Measurements from ENCODE around the gene CRIM1.

The CRIM1 gene

GRCh38 chr2:36348721-36349120 is 6.9 kb upstream of the CRIM1 start:
- H3K27ac Mint-ChIP-seq = no peak overlapping the region

GRCh38 chr2:36351291-36351690 is 4.3 kb upstream of the CRIM1 start:
- Mint-ChIP-seq H3K36me3 (ENCODE audit: low read depth) (no peaks in the 10 kb centered on the region), H3K27ac (no peak overlapping the region), H3K4me1 (peaks cover 14% of the 10 kb centered on the region), H3K27me3 (ENCODE audit: low read depth, poor library complexity) (peaks cover 10% of the 10 kb centered on the region), H3K4me3 (no peak overlapping the region), H3K9me3 (no peaks in the 10 kb centered on the region)
- TF ChIP-seq CTCF (IDR thresholded peaks at IDR 0.05) = no peak
- no peak for DNase-seq

More at GRCh38 chr2:36348721-36349120, 6.9 kb upstream of the CRIM1 start:
- Mint-ChIP-seq H3K36me3 (ENCODE audit: low read depth) (no peaks in the 10 kb centered on the region), H3K27me3 (ENCODE audit: low read depth, poor library complexity) (no peaks in the 10 kb centered on the region), H3K4me1 (peaks cover under 1% of the 10 kb centered on the region), H3K4me3 (no peak overlapping the region), H3K9me3 (no peaks in the 10 kb centered on the region)
- DNase-seq = no peak
- TF ChIP-seq CTCF (IDR thresholded peaks at IDR 0.05) = no peak

GRCh38 chr2:36351736-36352349 is 3.7 kb upstream of the CRIM1 start:
- DNase-seq = peak; percentile 8
- H3K4me1 Mint-ChIP-seq = peaks cover 14% of the 10 kb centered on the region
- peaks cover 10% of the 10 kb centered on the region for H3K27me3 Mint-ChIP-seq (ENCODE audit: low read depth, poor library complexity)
- no peaks in the 10 kb centered on the region for H3K36me3 Mint-ChIP-seq (ENCODE audit: low read depth)
- H3K27ac Mint-ChIP-seq = no peak overlapping the region
- peak; percentile 43 for TF ChIP-seq CTCF (IDR thresholded peaks at IDR 0.05)
- H3K4me3 Mint-ChIP-seq = no peak overlapping the region
- no peaks in the 10 kb centered on the region for H3K9me3 Mint-ChIP-seq

GRCh38 chr2:36352701-36353100 is 2.9 kb upstream of the CRIM1 start:
- no peak for DNase-seq
- no peak overlapping the region for H3K4me3 Mint-ChIP-seq
- H3K27ac Mint-ChIP-seq = no peak overlapping the region
- TF ChIP-seq CTCF (IDR thresholded peaks at IDR 0.05) = no peak
- H3K27me3 Mint-ChIP-seq (ENCODE audit: low read depth, poor library complexity) = peaks cover 10% of the 10 kb centered on the region
- no peaks in the 10 kb centered on the region for H3K36me3 Mint-ChIP-seq (ENCODE audit: low read depth)
- H3K4me1 Mint-ChIP-seq = peaks cover 22% of the 10 kb centered on the region
- no peaks in the 10 kb centered on the region for H3K9me3 Mint-ChIP-seq

- H3K9me3 Mint-ChIP-seq = no peaks in the 10 kb centered on the region
- peaks cover 43% of the 10 kb centered on the region for H3K4me1 Mint-ChIP-seq
- H3K36me3 Mint-ChIP-seq (ENCODE audit: low read depth) = no peaks in the 10 kb centered on the region
- no peak for TF ChIP-seq CTCF (IDR thresholded peaks at IDR 0.05)
- H3K27me3 Mint-ChIP-seq (ENCODE audit: low read depth, poor library complexity) = peaks cover 10% of the 10 kb centered on the region
- peak overlapping the region; percentile 49 for H3K27ac Mint-ChIP-seq
- peak overlapping the region; percentile 88 for H3K4me3 Mint-ChIP-seq
- DNase-seq = no peak
These were observed 797 bp upstream of the CRIM1 start for GRCh38 chr2:36354811-36355150.

- peaks cover 10% of the 10 kb centered on the region for H3K27me3 Mint-ChIP-seq (ENCODE audit: low read depth, poor library complexity)
- no peak for TF ChIP-seq CTCF (IDR thresholded peaks at IDR 0.05)
- peak overlapping the region; percentile 99 for H3K4me3 Mint-ChIP-seq
- no peaks in the 10 kb centered on the region for H3K9me3 Mint-ChIP-seq
- H3K36me3 Mint-ChIP-seq (ENCODE audit: low read depth) = no peaks in the 10 kb centered on the region
- H3K27ac Mint-ChIP-seq = no peak overlapping the region
- H3K4me1 Mint-ChIP-seq = peaks cover 54% of the 10 kb centered on the region
- no peak for DNase-seq
These were observed 316 bp downstream of the CRIM1 start for GRCh38 chr2:36355890-36356297.
